ENCODE data around the gene MSI2.

Gene MSI2

GRCh38 chr17:57257195-57257894 is 1.0 kb downstream of the MSI2 start:
- Mint-ChIP-seq H3K9me3 (no peaks in the 10 kb centered on the region), H3K4me3 (peak overlapping the region; percentile 93), H3K27me3 (no peaks in the 10 kb centered on the region), H3K4me1 (peaks cover 49% of the 10 kb centered on the region), H3K36me3 (peaks cover 15% of the 10 kb centered on the region), H3K27ac (peak overlapping the region; percentile 93)
- no peak for ATAC-seq

- peak overlapping the region; percentile 93 for H3K4me3 Mint-ChIP-seq
- no peaks in the 10 kb centered on the region for H3K27me3 Mint-ChIP-seq
- H3K4me1 Mint-ChIP-seq, result peaks cover 53% of the 10 kb centered on the region
- peak overlapping the region; percentile 93 for H3K27ac Mint-ChIP-seq
- peaks cover 24% of the 10 kb centered on the region for H3K36me3 Mint-ChIP-seq
- no peak for ATAC-seq
- H3K9me3 Mint-ChIP-seq, result no peaks in the 10 kb centered on the region
Measured at GRCh38 chr17:57257895-57258851, 1.9 kb downstream of the MSI2 start.

GRCh38 chr17:57259306-57259705 is 3.0 kb downstream of the MSI2 start:
- no peak for ATAC-seq
- no peak overlapping the region for H3K4me3 Mint-ChIP-seq
- H3K36me3 Mint-ChIP-seq, result peaks cover 35% of the 10 kb centered on the region
- peaks cover 61% of the 10 kb centered on the region for H3K4me1 Mint-ChIP-seq
- H3K27ac Mint-ChIP-seq, result no peak overlapping the region
- H3K9me3 Mint-ChIP-seq, result no peaks in the 10 kb centered on the region
- no peaks in the 10 kb centered on the region for H3K27me3 Mint-ChIP-seq

- Mint-ChIP-seq H3K36me3 (peaks cover 37% of the 10 kb centered on the region), H3K9me3 (no peaks in the 10 kb centered on the region), H3K27me3 (no peaks in the 10 kb centered on the region), H3K4me3 (no peak overlapping the region), H3K27ac (no peak overlapping the region), H3K4me1 (peaks cover 61% of the 10 kb centered on the region)
- no peak for ATAC-seq
Measured at GRCh38 chr17:57259817-57260216, 3.5 kb downstream of the MSI2 start.

- H3K27me3 Mint-ChIP-seq, result no peaks in the 10 kb centered on the region
- peaks cover 58% of the 10 kb centered on the region for H3K4me1 Mint-ChIP-seq
- H3K27ac Mint-ChIP-seq, result no peak overlapping the region
- H3K4me3 Mint-ChIP-seq, result no peak overlapping the region
- no peaks in the 10 kb centered on the region for H3K9me3 Mint-ChIP-seq
- ATAC-seq, result no peak
- H3K36me3 Mint-ChIP-seq, result peaks cover 37% of the 10 kb centered on the region
Measured at GRCh38 chr17:57260325-57261083, 4.2 kb downstream of the MSI2 start.

- Mint-ChIP-seq H3K27me3 (no peaks in the 10 kb centered on the region), H3K9me3 (no peaks in the 10 kb centered on the region), H3K4me1 (peaks cover 57% of the 10 kb centered on the region), H3K36me3 (peaks cover 41% of the 10 kb centered on the region), H3K4me3 (no peak overlapping the region), H3K27ac (no peak overlapping the region)
- ATAC-seq, result no peak
Measured at GRCh38 chr17:57261084-57261461, 4.8 kb downstream of the MSI2 start.

GRCh38 chr17:57262557-57262956 is 6.2 kb downstream of the MSI2 start:
- no peak overlapping the region for H3K4me3 Mint-ChIP-seq
- H3K4me1 Mint-ChIP-seq, result peaks cover 54% of the 10 kb centered on the region
- H3K27ac Mint-ChIP-seq, result no peak overlapping the region
- H3K27me3 Mint-ChIP-seq, result no peaks in the 10 kb centered on the region
- ATAC-seq, result no peak
- peaks cover 53% of the 10 kb centered on the region for H3K36me3 Mint-ChIP-seq
- H3K9me3 Mint-ChIP-seq, result no peaks in the 10 kb centered on the region

- Mint-ChIP-seq H3K36me3 (peaks cover 59% of the 10 kb centered on the region), H3K27me3 (no peaks in the 10 kb centered on the region), H3K4me1 (peaks cover 37% of the 10 kb centered on the region), H3K27ac (no peak overlapping the region), H3K4me3 (no peak overlapping the region), H3K9me3 (no peaks in the 10 kb centered on the region)
- no peak for ATAC-seq
Measured at GRCh38 chr17:57264250-57264649, 7.9 kb downstream of the MSI2 start.

- H3K36me3 Mint-ChIP-seq, result peaks cover 64% of the 10 kb centered on the region
- H3K4me3 Mint-ChIP-seq, result no peak overlapping the region
- ATAC-seq, result no peak
- H3K27ac Mint-ChIP-seq, result no peak overlapping the region
- no peaks in the 10 kb centered on the region for H3K9me3 Mint-ChIP-seq
- peaks cover 40% of the 10 kb centered on the region for H3K4me1 Mint-ChIP-seq
- no peaks in the 10 kb centered on the region for H3K27me3 Mint-ChIP-seq
Measured at GRCh38 chr17:57264776-57265175, 8.5 kb downstream of the MSI2 start.

GRCh38 chr17:57266902-57267311 is 10.6 kb downstream of the MSI2 start:
- H3K36me3 Mint-ChIP-seq, result peaks cover 72% of the 10 kb centered on the region
- H3K9me3 Mint-ChIP-seq, result no peaks in the 10 kb centered on the region
- H3K4me3 Mint-ChIP-seq, result no peak overlapping the region
- H3K4me1 Mint-ChIP-seq, result peaks cover 28% of the 10 kb centered on the region
- no peak for ATAC-seq
- no peaks in the 10 kb centered on the region for H3K27me3 Mint-ChIP-seq
- H3K27ac Mint-ChIP-seq, result no peak overlapping the region

GRCh38 chr17:57268181-57268580 is 11.9 kb downstream of the MSI2 start:
- no peaks in the 10 kb centered on the region for H3K9me3 Mint-ChIP-seq
- H3K27me3 Mint-ChIP-seq, result no peaks in the 10 kb centered on the region
- H3K36me3 Mint-ChIP-seq, result peaks cover 65% of the 10 kb centered on the region
- H3K4me3 Mint-ChIP-seq, result no peak overlapping the region
- no peak for ATAC-seq
- peaks cover 24% of the 10 kb centered on the region for H3K4me1 Mint-ChIP-seq
- no peak overlapping the region for H3K27ac Mint-ChIP-seq

- Mint-ChIP-seq H3K4me3 (no peak overlapping the region), H3K4me1 (peaks cover 17% of the 10 kb centered on the region), H3K9me3 (no peaks in the 10 kb centered on the region), H3K27ac (no peak overlapping the region), H3K27me3 (no peaks in the 10 kb centered on the region), H3K36me3 (peaks cover 63% of the 10 kb centered on the region)
- no peak for ATAC-seq
Measured at GRCh38 chr17:57269052-57269451, 12.7 kb downstream of the MSI2 start.

GRCh38 chr17:57269598-57270255 is 13.4 kb downstream of the MSI2 start:
- Mint-ChIP-seq H3K36me3 (peaks cover 65% of the 10 kb centered on the region), H3K9me3 (no peaks in the 10 kb centered on the region), H3K27me3 (no peaks in the 10 kb centered on the region), H3K4me1 (peaks cover 16% of the 10 kb centered on the region), H3K4me3 (no peak overlapping the region), H3K27ac (no peak overlapping the region)
- no peak for ATAC-seq

- peaks cover 73% of the 10 kb centered on the region for H3K36me3 Mint-ChIP-seq
- no peak for ATAC-seq
- peaks cover 25% of the 10 kb centered on the region for H3K4me1 Mint-ChIP-seq
Measured at GRCh38 chr17:57270801-57271245, 14.5 kb downstream of the MSI2 start.

GRCh38 chr17:57271821-57272220 is 15.5 kb downstream of the MSI2 start:
- Mint-ChIP-seq H3K4me3 (no peak overlapping the region), H3K27ac (no peak overlapping the region), H3K36me3 (peaks cover 76% of the 10 kb centered on the region), H3K9me3 (no peaks in the 10 kb centered on the region), H3K27me3 (no peaks in the 10 kb centered on the region), H3K4me1 (peaks cover 28% of the 10 kb centered on the region)
- no peak for ATAC-seq

More at GRCh38 chr17:57270801-57271245, 14.5 kb downstream of the MSI2 start:
- no peaks in the 10 kb centered on the region for H3K27me3 Mint-ChIP-seq
- H3K9me3 Mint-ChIP-seq, result no peaks in the 10 kb centered on the region
- no peak overlapping the region for H3K4me3 Mint-ChIP-seq
- no peak overlapping the region for H3K27ac Mint-ChIP-seq

Measured in stimulated activated memory B cell treated with anti-CD40 and anti-IgM and Interleukin-4, amounts not matched to agents 10 μg/mL and 1 μg/mL and 100 μg/mL, for 72 hours (primary cell).